ENCODE results near the gene SLC5A1.

Gene SLC5A1

GRCh38 chr22:32016081-32016480 is 27.0 kb upstream of the SLC5A1 start:
- H3K27ac ChIP-seq, result no peak overlapping the region
- TF ChIP-seq ZFX (IDR thresholded peaks at IDR 0.05) (no peak), CTCF (conservative IDR thresholded peaks at IDR 0.05) (no peak)

- H3K27ac ChIP-seq, result no peak overlapping the region
- no peak for TF ChIP-seq CTCF (conservative IDR thresholded peaks at IDR 0.05)
- TF ChIP-seq ZFX (IDR thresholded peaks at IDR 0.05), result no peak
Observed at GRCh38 chr22:32018056-32018455, 25.0 kb upstream of the SLC5A1 start.

- H3K27ac ChIP-seq, result no peak overlapping the region
- TF ChIP-seq ZFX (IDR thresholded peaks at IDR 0.05) (no peak), CTCF (conservative IDR thresholded peaks at IDR 0.05) (no peak)
Observed at GRCh38 chr22:32020117-32020516, 22.9 kb upstream of the SLC5A1 start.

- TF ChIP-seq ZFX (IDR thresholded peaks at IDR 0.05) (no peak), CTCF (conservative IDR thresholded peaks at IDR 0.05) (no peak)
- no peak overlapping the region for H3K27ac ChIP-seq
Observed at GRCh38 chr22:32021716-32022115, 21.3 kb upstream of the SLC5A1 start.

GRCh38 chr22:32023251-32023827 is 19.7 kb upstream of the SLC5A1 start:
- TF ChIP-seq ZFX (IDR thresholded peaks at IDR 0.05), result no peak
- TF ChIP-seq CTCF (conservative IDR thresholded peaks at IDR 0.05), result no peak
- H3K27ac ChIP-seq, result no peak overlapping the region

GRCh38 chr22:32024796-32025195 is 18.3 kb upstream of the SLC5A1 start:
- TF ChIP-seq ZFX (IDR thresholded peaks at IDR 0.05), result no peak
- TF ChIP-seq CTCF (conservative IDR thresholded peaks at IDR 0.05), result no peak
- H3K27ac ChIP-seq, result no peak overlapping the region

GRCh38 chr22:32030518-32031247 is 12.4 kb upstream of the SLC5A1 start:
- H3K27ac ChIP-seq, result no peak overlapping the region
- no peak for TF ChIP-seq ZFX (IDR thresholded peaks at IDR 0.05)
- no peak for TF ChIP-seq CTCF (conservative IDR thresholded peaks at IDR 0.05)
